Measurements from ENCODE around the gene ANKRD50. TPM values are rescaled to one million over a fixed set of nuclear protein-coding genes. Genes with fewer than 3 reads are reported as not detected.

ANKRD50 gene
- total RNA-seq, 2 experiments from 2014 or later = under 0.01 to 0.08 TPM

GRCh38 chr4:124710015-124710741 lies 2.4 kb downstream of the ANKRD50 start:
- Histone ChIP-seq H2AFZ (ENCODE audit: low read length) (no peak overlapping the region), H3K27ac (ENCODE audit: low read depth, low read length, poor library complexity, severe bottlenecking) (no peak overlapping the region), H3K4me2 (ENCODE audit: low read length) (no peak overlapping the region), H3K9me2 (ENCODE audit: insufficient read depth, low read length) (no peaks in the 10 kb centered on the region), H4K20me1 (ENCODE audit: insufficient read depth, low read length) (no peaks in the 10 kb centered on the region), H3K4me1 (ENCODE audit: insufficient read depth, low read length, poor library complexity, severe bottlenecking) (no peaks in the 10 kb centered on the region), H3K4me3 (ENCODE audit: low read depth, low read length, poor library complexity, severe bottlenecking) (no peak overlapping the region), H3K9me3 (ENCODE audit: low read length) (no peaks in the 10 kb centered on the region), H3K79me2 (ENCODE audit: insufficient read depth, low read depth, low read length) (no peaks in the 10 kb centered on the region), H3K36me3 (ENCODE audit: insufficient read depth, low read length) (no peaks in the 10 kb centered on the region)
- no TSS peak for BruUV-seq (replicated peaks)
- intact Hi-C loops (cut with micrococcal nuclease; ENCODE audit: unreplicated experiment) = no loop called here
- POLR2A ChIA-PET = no interaction called here
- DNase-seq (ENCODE audit: low spot score) = no peak
- CTCF ChIA-PET (ENCODE audit: unreplicated experiment) = no interaction called here
- TF ChIP-seq CTCF (conservative IDR thresholded peaks at IDR 0.05; ENCODE audit: low read length) = no peak
- no peak for TF ChIP-seq EZH2phosphoT487 (IDR thresholded peaks at IDR 0.05; ENCODE audit: borderline replicate concordance, low read depth, low read length)

- H3K27ac ChIP-seq (ENCODE audit: low read depth, low read length, poor library complexity, severe bottlenecking) = no peak overlapping the region
- no peaks in the 10 kb centered on the region for H4K20me1 ChIP-seq (ENCODE audit: insufficient read depth, low read length)
- no peaks in the 10 kb centered on the region for H3K36me3 ChIP-seq (ENCODE audit: insufficient read depth, low read length)
- H3K79me2 ChIP-seq (ENCODE audit: insufficient read depth, low read depth, low read length) = no peaks in the 10 kb centered on the region
- H3K4me3 ChIP-seq (ENCODE audit: low read depth, low read length, poor library complexity, severe bottlenecking) = no peak overlapping the region
- no peak for DNase-seq (ENCODE audit: low spot score)
- no peaks in the 10 kb centered on the region for H3K9me2 ChIP-seq (ENCODE audit: insufficient read depth, low read length)
- CTCF ChIA-PET (ENCODE audit: unreplicated experiment) = no interaction called here
- POLR2A ChIA-PET = no interaction called here
- no peak for TF ChIP-seq EZH2phosphoT487 (IDR thresholded peaks at IDR 0.05; ENCODE audit: borderline replicate concordance, low read depth, low read length)
- TF ChIP-seq CTCF (conservative IDR thresholded peaks at IDR 0.05; ENCODE audit: low read length) = no peak
- no peaks in the 10 kb centered on the region for H3K4me1 ChIP-seq (ENCODE audit: insufficient read depth, low read length, poor library complexity, severe bottlenecking)
- intact Hi-C loops (cut with micrococcal nuclease; ENCODE audit: unreplicated experiment) = no loop called here
- BruUV-seq (replicated peaks) = no TSS peak
- no peak overlapping the region for H2AFZ ChIP-seq (ENCODE audit: low read length)
- H3K9me3 ChIP-seq (ENCODE audit: low read length) = no peaks in the 10 kb centered on the region
- no peak overlapping the region for H3K4me2 ChIP-seq (ENCODE audit: low read length)
Observed at GRCh38 chr4:124708517-124709300, 3.8 kb downstream of the ANKRD50 start.

- H2AFZ ChIP-seq (ENCODE audit: low read length) = no peak overlapping the region
- no peak overlapping the region for H3K27ac ChIP-seq (ENCODE audit: low read depth, low read length, poor library complexity, severe bottlenecking)
- no peak overlapping the region for H3K4me2 ChIP-seq (ENCODE audit: low read length)
- no peaks in the 10 kb centered on the region for H3K36me3 ChIP-seq (ENCODE audit: insufficient read depth, low read length)
- H3K79me2 ChIP-seq (ENCODE audit: insufficient read depth, low read depth, low read length) = no peaks in the 10 kb centered on the region
- TF ChIP-seq EZH2phosphoT487 (IDR thresholded peaks at IDR 0.05; ENCODE audit: borderline replicate concordance, low read depth, low read length) = no peak
- no peak for TF ChIP-seq CTCF (conservative IDR thresholded peaks at IDR 0.05; ENCODE audit: low read length)
- intact Hi-C loops (cut with micrococcal nuclease; ENCODE audit: unreplicated experiment) = no loop called here
- H3K9me2 ChIP-seq (ENCODE audit: insufficient read depth, low read length) = no peaks in the 10 kb centered on the region
- ChIA-PET POLR2A (interaction anchor here (1.0 kb wide), 1 partner anchor 12 kb away, joined by 3 read pairs; no protein-coding TSS in a partner anchor), CTCF (ENCODE audit: unreplicated experiment) (no interaction called here)
- no peak for DNase-seq (ENCODE audit: low spot score)
- BruUV-seq (replicated peaks) = no TSS peak
- H3K4me3 ChIP-seq (ENCODE audit: low read depth, low read length, poor library complexity, severe bottlenecking) = no peak overlapping the region
- H4K20me1 ChIP-seq (ENCODE audit: insufficient read depth, low read length) = no peaks in the 10 kb centered on the region
- H3K4me1 ChIP-seq (ENCODE audit: insufficient read depth, low read length, poor library complexity, severe bottlenecking) = no peaks in the 10 kb centered on the region
- H3K9me3 ChIP-seq (ENCODE audit: low read length) = no peaks in the 10 kb centered on the region
Observed at GRCh38 chr4:124705393-124705792, 7.1 kb downstream of the ANKRD50 start.

Data from OCI-LY7 (cell line).